ENCODE data around the gene LRRC45.

LRRC45 gene

GRCh38 chr17:82000803-82001570, 22.1 kb upstream of the LRRC45 start:
- DNase-seq (ENCODE audit: low read depth), result no peak
- TF ChIP-seq MYC (IDR thresholded peaks at IDR 0.05; ENCODE audit: low read depth, low read length), result no peak
- TF ChIP-seq CTCF (IDR thresholded peaks at IDR 0.05; ENCODE audit: low read depth, low read length), result no peak
- H3K4me3 ChIP-seq (ENCODE audit: low read depth, low read length), result no peak overlapping the region

GRCh38 chr17:82001571-82002056, 21.5 kb upstream of the LRRC45 start:
- no peak for TF ChIP-seq MAX (IDR thresholded peaks at IDR 0.05; ENCODE audit: low read depth, low read length)
- DNase-seq (ENCODE audit: low read depth), result no peak
- H3K4me3 ChIP-seq (ENCODE audit: low read depth, low read length), result no peak overlapping the region

- H3K4me3 ChIP-seq (ENCODE audit: low read depth, low read length), result no peak overlapping the region
- no peak for DNase-seq (ENCODE audit: low read depth)
- TF ChIP-seq MYC (IDR thresholded peaks at IDR 0.05; ENCODE audit: low read depth, low read length), result no peak
- TF ChIP-seq MAX (IDR thresholded peaks at IDR 0.05; ENCODE audit: low read depth, low read length), result no peak
- TF ChIP-seq CTCF (IDR thresholded peaks at IDR 0.05; ENCODE audit: low read depth, low read length), result no peak
- no peak for TF ChIP-seq POLR2A (IDR thresholded peaks at IDR 0.05; ENCODE audit: extremely low read depth, insufficient read length)
Observed at GRCh38 chr17:82003411-82004381, 19.4 kb upstream of the LRRC45 start.

GRCh38 chr17:82004517-82005455, 18.3 kb upstream of the LRRC45 start:
- no peak overlapping the region for H3K4me3 ChIP-seq (ENCODE audit: low read depth, low read length)
- no peak for TF ChIP-seq CTCF (IDR thresholded peaks at IDR 0.05; ENCODE audit: low read depth, low read length)
- TF ChIP-seq MYC (IDR thresholded peaks at IDR 0.05; ENCODE audit: low read depth, low read length), result no peak
- TF ChIP-seq MAX (IDR thresholded peaks at IDR 0.05; ENCODE audit: low read depth, low read length), result no peak
- no peak for TF ChIP-seq POLR2A (IDR thresholded peaks at IDR 0.05; ENCODE audit: extremely low read depth, insufficient read length)
- DNase-seq (ENCODE audit: low read depth), result no peak

GRCh38 chr17:82005701-82006348, 17.3 kb upstream of the LRRC45 start:
- no peak for DNase-seq (ENCODE audit: low read depth)
- no peak overlapping the region for H3K4me3 ChIP-seq (ENCODE audit: low read depth, low read length)
- no peak for TF ChIP-seq POLR2A (IDR thresholded peaks at IDR 0.05; ENCODE audit: extremely low read depth, insufficient read length)

GRCh38 chr17:82006468-82007227, 16.5 kb upstream of the LRRC45 start:
- no peak overlapping the region for H3K4me3 ChIP-seq (ENCODE audit: low read depth, low read length)
- no peak for TF ChIP-seq MYC (IDR thresholded peaks at IDR 0.05; ENCODE audit: low read depth, low read length)
- no peak for DNase-seq (ENCODE audit: low read depth)
